Retinal pigment epithelial cell (primary cell): Measurements from ENCODE around the gene ABCB4.
"Not testable (repeated sequence)": the region's sequence is repeated elsewhere in the genome, so short reads cannot be mapped to it uniquely, and the experiment has no call there.

Experiments
- DNase-seq: peaks from one replicate; pipeline ENCODE4 v3.0.0-alpha.2; 2010; ENCODE audit warnings: low read depth
- H3K4me3 ChIP-seq: 2 replicates; pipeline ENCODE4 v1.5.1; 2011; ENCODE audit warnings: mild to moderate bottlenecking, low read length, control low read depth, moderate library complexity
- CTCF ChIP-seq: conservative IDR thresholded peaks from 2 replicates; pipeline ENCODE4 v1.5.1; 2011; ENCODE audit warnings: low read depth, low read length, control low read depth, inconsistent platforms

The ABCB4 gene

GRCh38 chr7:87480386-87480785 is 4.9 kb upstream of the ABCB4 start:
- no peak for DNase-seq
- no peak overlapping the region for H3K4me3 ChIP-seq
- TF ChIP-seq CTCF: no peak

- DNase-seq: no peak
- TF ChIP-seq CTCF: no peak
- H3K4me3 ChIP-seq: no peak overlapping the region
Observed at GRCh38 chr7:87479951-87480350, 4.5 kb upstream of the ABCB4 start.

GRCh38 chr7:87476179-87476557 is 688 bp upstream of the ABCB4 start:
- no peak for DNase-seq
- TF ChIP-seq CTCF: no peak
- H3K4me3 ChIP-seq: no peak overlapping the region

- DNase-seq: no peak
- peak overlapping the region; percentile 41 for H3K4me3 ChIP-seq
- no peak for TF ChIP-seq CTCF
Observed at GRCh38 chr7:87474533-87475358, 734 bp downstream of the ABCB4 start.

GRCh38 chr7:87473986-87474385 is 1.5 kb downstream of the ABCB4 start:
- H3K4me3 ChIP-seq: no peak overlapping the region
- TF ChIP-seq CTCF: no peak
- DNase-seq: no peak

GRCh38 chr7:87473192-87473591 is 2.3 kb downstream of the ABCB4 start:
- no peak for TF ChIP-seq CTCF
- DNase-seq: no peak
- no peak overlapping the region for H3K4me3 ChIP-seq

- no peak for DNase-seq
- no peak for TF ChIP-seq CTCF
- H3K4me3 ChIP-seq: no peak overlapping the region
Observed at GRCh38 chr7:87471473-87471872, 4.0 kb downstream of the ABCB4 start.

- not testable (repeated sequence) for DNase-seq, H3K4me3 ChIP-seq
Observed at GRCh38 chr7:87469204-87469603, 6.3 kb downstream of the ABCB4 start.

- not testable (repeated sequence) for DNase-seq, H3K4me3 ChIP-seq
Observed at GRCh38 chr7:87465534-87465880, 10.0 kb downstream of the ABCB4 start.

GRCh38 chr7:87464830-87465533 is 10.5 kb downstream of the ABCB4 start:
- DNase-seq, H3K4me3 ChIP-seq: not testable (repeated sequence)
